Fibroblast of lung (primary cell): ENCODE data around the gene GRIN3A. TPM values are rescaled to one million over a fixed set of nuclear protein-coding genes. Genes with fewer than 3 reads are reported as not detected.
A peak's percentile ranks its signal among the peaks of the same experiment; 100 is the strongest.
"Not testable (repeated sequence)": the region's sequence is repeated elsewhere in the genome, so short reads cannot be mapped to it uniquely, and the experiment has no call there.

ENCODE experiments used
- DNase-seq, 2 donors: peaks; one replicate each; pipeline versions ENCODE4 v3.0.0 to v3.0.0-alpha.2; 2010; ENCODE audit warnings: low read depth in 2 of 2
- H2AFZ ChIP-seq: 2 replicates; pipeline ENCODE4 v1.5.1; 2012; ENCODE audit warnings: low read length, control low read depth, inconsistent platforms
- H3K27ac ChIP-seq: 2 replicates; pipeline ENCODE4 v1.5.1; 2011; ENCODE audit warnings: low read length, control low read depth; ENCODE audit not compliant: insufficient read depth
- H3K27me3 ChIP-seq: 2 replicates; pipeline ENCODE4 v1.5.1; 2011; ENCODE audit warnings: mild to moderate bottlenecking, low read length; ENCODE audit not compliant: control insufficient read depth, insufficient read depth
- H3K36me3 ChIP-seq: 2 replicates; pipeline ENCODE4 v1.5.1; 2011; ENCODE audit warnings: low read length; ENCODE audit not compliant: control insufficient read depth, insufficient read depth
- H3K4me1 ChIP-seq: 2 replicates; pipeline ENCODE4 v1.5.1; 2011; ENCODE audit warnings: low read length; ENCODE audit not compliant: control insufficient read depth, insufficient read depth; ENCODE audit errors: extremely low read depth
- H3K4me2 ChIP-seq: 2 replicates; pipeline ENCODE4 v1.5.1; 2011; ENCODE audit warnings: low read length, control low read depth; ENCODE audit not compliant: insufficient read depth; ENCODE audit errors: extremely low read depth
- H3K4me3 ChIP-seq, 4 experiments: fragments of 200-600 bp in 1 of 4; sonication (generic) in 1 of 4; replicated peaks in 1 of 4; 2 replicates each; pipeline ENCODE4 v1.5.1; 2011 to 2016; ENCODE audit warnings: low read length in 4 of 4, low read depth in 3 of 4, mild to moderate bottlenecking in 3 of 4, control low read depth in 2 of 4, inconsistent platforms in 1 of 4, mixed read lengths in 1 of 4; ENCODE audit not compliant: insufficient read depth in 1 of 4; ENCODE audit errors: control extremely low read depth in 1 of 4
- H3K79me2 ChIP-seq: 2 replicates; pipeline ENCODE4 v1.5.1; 2012; ENCODE audit warnings: mild to moderate bottlenecking, low read length, inconsistent platforms; ENCODE audit not compliant: control insufficient read depth, insufficient read depth
- H3K9ac ChIP-seq: 2 replicates; pipeline ENCODE4 v1.5.1; 2011; ENCODE audit warnings: mild to moderate bottlenecking, low read length, control low read depth; ENCODE audit not compliant: insufficient read depth
- H3K9me3 ChIP-seq: 2 replicates; pipeline ENCODE4 v1.5.1; 2012; ENCODE audit warnings: low read depth, low read length; ENCODE audit not compliant: control insufficient read depth, insufficient read depth
- H4K20me1 ChIP-seq: 2 replicates; pipeline ENCODE4 v1.5.1; 2011; ENCODE audit warnings: low read length; ENCODE audit not compliant: control insufficient read depth, insufficient read depth; ENCODE audit errors: extremely low read depth
- EZH2 ChIP-seq: IDR thresholded peaks from 2 replicates; pipeline ENCODE4 v1.5.1; 2012; ENCODE audit warnings: low read length, control low read depth, mild to moderate bottlenecking; ENCODE audit errors: missing control alignments
- polyA plus RNA-seq, 2 donors: library from polyadenylated mRNA; depleted of rRNA in 1 of 2; stranded (reverse) in 1 of 2; unstranded in 1 of 2; fragments of >200 nt; gene quantifications; 2 replicates each; pipeline ENCODE4 v1.2.1, GENCODE V29; 2011 to 2012; ENCODE audit warnings: missing spikeins in 1 of 2
- total RNA-seq: library from RNA; depleted of rRNA; stranded (reverse); fragments of >200 nt; gene quantifications from 2 replicates; pipeline ENCODE4 v1.2.1, GENCODE V29; 2014
- TF ChIP-seq, protein P1 (sequence below), 2 donors: IDR thresholded peaks in 1 of 2; conservative IDR thresholded peaks in 1 of 2; 1 replicate in 1 of 2; 2 replicates in 1 of 2; pipeline ENCODE4 v1.5.1; 2011 to 2012; ENCODE audit warnings: low read length in 2 of 2, control low read depth in 1 of 2, inconsistent platforms in 1 of 2, low read depth in 1 of 2, mild to moderate bottlenecking in 1 of 2

The GRIN3A gene
- total and polyA plus RNA-seq, 2 donors (not counting 1 experiment from before 2014, with no cell fraction given) = not detected

- H3K4me2 ChIP-seq = no peak overlapping the region
- H3K27me3 ChIP-seq = no peaks in the 10 kb centered on the region
- no peaks in the 10 kb centered on the region for H3K36me3 ChIP-seq
- H2AFZ ChIP-seq = no peak overlapping the region
- H3K4me1 ChIP-seq = no peaks in the 10 kb centered on the region
- H3K27ac ChIP-seq = no peak overlapping the region
- TF ChIP-seq, protein P1, sequence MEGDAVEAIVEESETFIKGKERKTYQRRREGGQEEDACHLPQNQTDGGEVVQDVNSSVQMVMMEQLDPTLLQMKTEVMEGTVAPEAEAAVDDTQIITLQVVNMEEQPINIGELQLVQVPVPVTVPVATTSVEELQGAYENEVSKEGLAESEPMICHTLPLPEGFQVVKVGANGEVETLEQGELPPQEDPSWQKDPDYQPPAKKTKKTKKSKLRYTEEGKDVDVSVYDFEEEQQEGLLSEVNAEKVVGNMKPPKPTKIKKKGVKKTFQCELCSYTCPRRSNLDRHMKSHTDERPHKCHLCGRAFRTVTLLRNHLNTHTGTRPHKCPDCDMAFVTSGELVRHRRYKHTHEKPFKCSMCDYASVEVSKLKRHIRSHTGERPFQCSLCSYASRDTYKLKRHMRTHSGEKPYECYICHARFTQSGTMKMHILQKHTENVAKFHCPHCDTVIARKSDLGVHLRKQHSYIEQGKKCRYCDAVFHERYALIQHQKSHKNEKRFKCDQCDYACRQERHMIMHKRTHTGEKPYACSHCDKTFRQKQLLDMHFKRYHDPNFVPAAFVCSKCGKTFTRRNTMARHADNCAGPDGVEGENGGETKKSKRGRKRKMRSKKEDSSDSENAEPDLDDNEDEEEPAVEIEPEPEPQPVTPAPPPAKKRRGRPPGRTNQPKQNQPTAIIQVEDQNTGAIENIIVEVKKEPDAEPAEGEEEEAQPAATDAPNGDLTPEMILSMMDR (conservative IDR thresholded peaks at IDR 0.05 in 1 of 2, IDR thresholded peaks at IDR 0.05 in 1 of 2; ENCODE audit: low read depth in 1 of 2, low read length in 2 of 2) = peak; percentile 45 to 53
- TF ChIP-seq EZH2 = no peak
- H3K4me3 ChIP-seq = no peak overlapping the region
- no peaks in the 10 kb centered on the region for H4K20me1 ChIP-seq
- DNase-seq = peak in 1 of 2 donors; percentile 6
- no peaks in the 10 kb centered on the region for H3K79me2 ChIP-seq
- H3K9me3 ChIP-seq = no peaks in the 10 kb centered on the region
- no peak overlapping the region for H3K9ac ChIP-seq
These were observed 10.6 kb downstream of the GRIN3A start for GRCh38 chr9:101727612-101728524.

DNA sequence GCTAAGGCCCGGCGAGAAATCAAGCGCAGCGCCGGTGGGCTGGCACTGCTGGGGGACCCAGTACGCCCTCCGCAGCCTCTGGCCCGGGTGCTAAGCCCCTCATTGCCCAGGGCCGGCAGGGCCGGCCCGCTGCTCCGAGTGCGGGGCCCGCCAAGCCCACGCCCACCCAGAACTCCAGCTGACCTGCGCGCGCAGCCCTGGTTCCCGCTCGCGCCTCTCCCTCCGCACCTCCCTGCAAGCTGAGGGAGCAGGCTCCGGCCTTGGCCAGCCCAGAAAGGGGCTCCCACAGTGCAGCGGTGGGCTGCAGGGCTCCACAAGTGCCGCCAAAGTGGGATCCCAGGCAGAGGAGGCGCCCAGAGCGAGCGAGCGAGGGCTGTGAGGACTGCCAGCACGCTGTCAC lies 14.2 kb downstream of the GRIN3A start:
- H3K27me3 ChIP-seq, H2AFZ ChIP-seq, H4K20me1 ChIP-seq, H3K4me3 ChIP-seq, H3K36me3 ChIP-seq, H3K4me2 ChIP-seq, DNase-seq, H3K4me1 ChIP-seq, H3K79me2 ChIP-seq, H3K27ac ChIP-seq, H3K9me3 ChIP-seq, H3K9ac ChIP-seq: not testable (repeated sequence)

GRCh38 chr9:101718192-101718591 lies 20.3 kb downstream of the GRIN3A start:
- Histone ChIP-seq H3K36me3 (no peaks in the 10 kb centered on the region), H3K79me2 (no peaks in the 10 kb centered on the region), H2AFZ (no peak overlapping the region), H3K4me3 (no peak overlapping the region), H3K4me2 (no peak overlapping the region), H3K27me3 (no peaks in the 10 kb centered on the region), H3K27ac (no peak overlapping the region), H4K20me1 (no peaks in the 10 kb centered on the region), H3K9ac (no peak overlapping the region), H3K9me3 (no peaks in the 10 kb centered on the region), H3K4me1 (no peaks in the 10 kb centered on the region)
- TF ChIP-seq, protein P1 (conservative IDR thresholded peaks at IDR 0.05 in 1 of 2, IDR thresholded peaks at IDR 0.05 in 1 of 2; ENCODE audit: low read depth in 1 of 2, low read length in 2 of 2) = no peak
- no peak for TF ChIP-seq EZH2
- DNase-seq = no peak
